RWPE1 (cell line): ENCODE measurements around the gene CNKSR1.

Experiments
- CTCF ChIA-PET: fragments of 350-600 bp; sonication (Branson Sonifier 250); formaldehyde crosslinking; extraction: SDS; loops from one replicate; lab custom pipeline; 2021; lab: Yijun Ruan, JAX
- POLR2A ChIA-PET: fragments of 400-600 bp; formaldehyde crosslinking; extraction: SDS; loops from one replicate; lab custom pipeline; 2020; ENCODE audit warnings: antibody characterized with exemption; ENCODE audit not compliant: low non-redundant PET; lab: Yijun Ruan, JAX
- DNase-seq: peaks from one replicate; pipeline ENCODE4 v3.0.0; 2012; ENCODE audit warnings: low spot score
- H3K27ac ChIP-seq: fragments of 450-650 bp; 2 replicates; pipeline ENCODE4 v1.5.1; 2017
- TF ChIP-seq, protein P1 (sequence below): fragments of 450-650 bp; conservative IDR thresholded peaks from 2 replicates; pipeline ENCODE4 v1.5.1; 2017; ENCODE audit warnings: low read depth, mild to moderate bottlenecking

CNKSR1 gene

GRCh38 chr1:26184086-26184485 is 6.8 kb downstream of the CNKSR1 start:
- ChIA-PET POLR2A (no interaction called here), CTCF (interaction anchor here (1.0 kb wide), 1 partner anchor 50 kb away, joined by 5 read pairs; the partner anchor contains the start of gene CEP85)
- no peak for DNase-seq
- H3K27ac ChIP-seq, result no peak overlapping the region
- TF ChIP-seq, protein P1, sequence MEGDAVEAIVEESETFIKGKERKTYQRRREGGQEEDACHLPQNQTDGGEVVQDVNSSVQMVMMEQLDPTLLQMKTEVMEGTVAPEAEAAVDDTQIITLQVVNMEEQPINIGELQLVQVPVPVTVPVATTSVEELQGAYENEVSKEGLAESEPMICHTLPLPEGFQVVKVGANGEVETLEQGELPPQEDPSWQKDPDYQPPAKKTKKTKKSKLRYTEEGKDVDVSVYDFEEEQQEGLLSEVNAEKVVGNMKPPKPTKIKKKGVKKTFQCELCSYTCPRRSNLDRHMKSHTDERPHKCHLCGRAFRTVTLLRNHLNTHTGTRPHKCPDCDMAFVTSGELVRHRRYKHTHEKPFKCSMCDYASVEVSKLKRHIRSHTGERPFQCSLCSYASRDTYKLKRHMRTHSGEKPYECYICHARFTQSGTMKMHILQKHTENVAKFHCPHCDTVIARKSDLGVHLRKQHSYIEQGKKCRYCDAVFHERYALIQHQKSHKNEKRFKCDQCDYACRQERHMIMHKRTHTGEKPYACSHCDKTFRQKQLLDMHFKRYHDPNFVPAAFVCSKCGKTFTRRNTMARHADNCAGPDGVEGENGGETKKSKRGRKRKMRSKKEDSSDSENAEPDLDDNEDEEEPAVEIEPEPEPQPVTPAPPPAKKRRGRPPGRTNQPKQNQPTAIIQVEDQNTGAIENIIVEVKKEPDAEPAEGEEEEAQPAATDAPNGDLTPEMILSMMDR, result no peak

- CTCF ChIA-PET, result interaction anchor here (0.6 to 1.0 kb wide), 2 partner anchors 49 to 236 kb away, joined by 5 to 6 read pairs; partner anchors contain the start of gene CEP85
- DNase-seq, result no peak
- POLR2A ChIA-PET, result no interaction called here
- TF ChIP-seq, protein P1, result no peak
- no peak overlapping the region for H3K27ac ChIP-seq
These were observed 7.6 kb downstream of the CNKSR1 start for GRCh38 chr1:26184883-26185282.

GRCh38 chr1:26187882-26188281 is 10.6 kb downstream of the CNKSR1 start:
- no peak for DNase-seq
- TF ChIP-seq, protein P1, result no peak
- no peak overlapping the region for H3K27ac ChIP-seq
- POLR2A ChIA-PET, result no interaction called here
- CTCF ChIA-PET, result interaction anchor here (1.6 kb wide), 1 partner anchor 18 kb away, joined by 4 read pairs; the partner anchor contains the start of gene ZNF593

GRCh38 chr1:26188477-26188876 is 11.2 kb downstream of the CNKSR1 start:
- no peak overlapping the region for H3K27ac ChIP-seq
- ChIA-PET POLR2A (no interaction called here), CTCF (interaction anchor here (1.6 kb wide), 1 partner anchor 19 kb away, joined by 4 read pairs; the partner anchor contains the start of gene ZNF593)
- TF ChIP-seq, protein P1, result no peak
- DNase-seq, result no peak

DNA sequence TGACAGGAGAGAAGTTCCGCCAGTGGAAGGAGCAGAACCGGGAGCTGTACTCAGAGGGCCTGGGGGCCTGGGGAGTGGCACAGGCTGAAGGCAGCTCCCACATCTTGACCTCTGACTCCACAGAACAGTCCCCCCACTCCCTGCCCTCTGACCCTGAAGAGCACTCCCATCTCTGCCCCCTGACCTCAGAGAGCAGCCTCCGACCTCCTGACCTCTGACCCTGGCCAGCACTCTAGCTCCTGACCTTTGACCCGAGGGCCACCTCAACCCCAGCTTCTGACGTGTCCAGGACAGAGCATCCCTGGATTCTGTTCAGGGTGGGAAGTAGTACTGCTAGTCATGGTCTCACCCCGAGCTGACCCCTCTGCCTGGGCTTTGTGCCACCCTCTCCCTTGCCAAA is 12.0 kb downstream of the CNKSR1 start:
- ChIA-PET POLR2A (interaction anchor here (0.6 kb wide), 1 partner anchor 86 kb away, joined by 3 read pairs; no protein-coding TSS in a partner anchor), CTCF (no interaction called here)
- TF ChIP-seq, protein P1, result no peak
- no peak overlapping the region for H3K27ac ChIP-seq
- DNase-seq, result no peak

- DNase-seq, result no peak
- TF ChIP-seq, protein P1, result no peak
- ChIA-PET POLR2A (no interaction called here), CTCF (interaction anchor here (0.7 to 1.1 kb wide), 2 partner anchors 12 to 35 kb away, joined by 3 read pairs; no protein-coding TSS in a partner anchor)
- no peak overlapping the region for H3K27ac ChIP-seq
These were observed 12.5 kb downstream of the CNKSR1 start for GRCh38 chr1:26189751-26190275.
